SK-N-MC (cell line): ENCODE results near the gene INF2.

Experiments
- EZH2 ChIP-seq: fragments of 200-600 bp; sonication (generic); IDR thresholded peaks from one replicate; pipeline ENCODE4 v1.6.1; 2017; ENCODE audit warnings: antibody characterized with exemption
- FOXP2 ChIP-seq: optimal IDR thresholded peaks from 2 replicates; pipeline ENCODE3; 2011; ENCODE audit warnings: mild to moderate bottlenecking, moderate library complexity; ENCODE audit not compliant: insufficient read depth; ENCODE audit errors: extremely low read length, control extremely low read depth
- POLR2AphosphoS5 ChIP-seq: IDR thresholded peaks from 2 replicates; pipeline ENCODE4 v1.6.1; 2012; ENCODE audit warnings: mild to moderate bottlenecking, low read depth, low read length, borderline replicate concordance

DNA sequence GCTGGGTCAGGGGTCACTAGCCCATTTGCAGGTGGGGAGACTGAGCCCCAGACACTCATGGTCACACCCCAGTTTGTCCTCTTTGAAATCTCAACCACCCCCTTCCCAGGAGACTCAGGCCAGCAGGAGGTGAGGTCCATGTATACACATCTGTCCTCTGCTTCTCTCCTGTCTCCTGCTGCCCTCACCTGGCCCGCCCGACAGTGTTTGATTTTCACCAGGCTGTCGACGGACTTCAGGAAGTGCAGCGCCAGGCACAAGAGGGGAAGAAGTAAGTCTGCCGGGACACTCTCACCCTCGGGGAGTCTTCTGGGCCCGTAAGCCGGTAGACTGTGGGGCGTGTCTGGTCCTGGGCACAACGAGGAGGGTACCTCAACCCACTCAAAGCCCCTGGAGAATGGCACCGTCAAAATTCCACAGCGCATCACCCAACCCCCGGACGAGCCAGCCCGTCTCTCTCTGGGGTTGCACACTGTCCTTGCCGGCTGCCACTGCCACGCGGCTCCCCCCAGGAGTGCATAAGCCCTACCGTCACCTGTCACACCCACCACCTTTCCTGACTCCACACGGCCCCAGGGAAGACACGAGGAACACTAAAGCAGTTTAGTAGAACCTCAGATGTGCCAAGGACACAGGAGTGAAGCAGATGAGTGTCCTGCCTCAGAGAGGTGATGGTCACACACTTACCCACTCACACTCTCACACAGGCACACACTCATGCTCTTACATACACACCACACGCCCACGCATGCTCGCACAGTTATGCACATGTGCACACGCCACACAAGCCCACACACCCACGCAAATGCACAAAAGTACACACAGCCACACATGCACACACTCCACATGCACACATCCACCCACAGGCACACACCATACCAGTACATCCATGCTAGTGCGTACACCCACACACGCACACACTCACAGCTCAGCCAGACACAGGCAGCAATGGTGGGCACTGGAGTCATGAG is 50.4 kb downstream of the INF2 start:
- no peak for TF ChIP-seq POLR2AphosphoS5
- no peak for TF ChIP-seq EZH2
- no peak for TF ChIP-seq FOXP2
